ENCODE results near the gene SSRP1.

Gene SSRP1

DNA sequence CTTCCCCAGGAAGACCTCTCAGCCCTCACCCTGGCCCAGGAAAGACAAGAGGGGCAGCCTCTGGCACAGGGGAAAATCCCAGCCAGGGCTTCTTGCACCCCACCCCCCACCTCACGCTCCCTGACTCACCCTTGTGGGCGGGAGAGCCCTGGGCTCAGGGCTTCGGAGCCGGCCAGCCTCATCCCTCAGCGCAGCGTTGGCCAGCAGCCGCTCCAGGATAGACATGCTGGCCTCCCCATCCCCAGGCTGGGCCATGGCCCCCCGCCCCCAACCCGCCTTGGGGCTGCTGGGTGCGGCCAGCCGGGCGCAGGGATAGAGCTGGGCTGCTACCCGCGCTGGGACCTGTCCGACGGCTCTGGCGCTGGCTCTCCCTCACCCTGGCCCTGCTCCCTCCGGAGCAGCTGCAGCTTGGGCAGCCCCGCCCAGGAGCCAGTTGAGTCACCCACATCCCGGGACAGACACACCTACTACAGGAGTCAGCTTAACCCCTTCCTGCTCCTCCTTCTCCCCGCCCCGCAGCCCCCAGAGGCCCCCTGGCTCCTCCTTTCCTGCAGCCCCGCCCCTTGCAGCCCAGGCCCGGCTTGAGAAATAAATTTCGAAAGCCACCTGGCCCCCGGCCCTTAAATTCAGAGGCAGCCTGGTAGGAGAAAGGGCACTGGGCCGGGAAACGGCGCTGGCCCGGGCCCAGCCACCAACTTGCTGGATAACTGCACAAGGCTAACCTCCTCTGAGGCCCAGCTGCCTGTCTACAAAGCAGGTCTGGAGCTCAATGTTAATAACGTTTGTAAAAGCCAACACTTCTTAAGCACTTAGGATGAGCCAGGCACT is 24.4 kb downstream of the SSRP1 start (continued):
- no peak for TF ChIP-seq SCRT1 (tag by site-specific recombination; IDR thresholded peaks at IDR 0.05; ENCODE audit: borderline replicate concordance)
- no peak for TF ChIP-seq ZNF747 (tag by site-specific recombination; IDR thresholded peaks at IDR 0.05)
- peak; percentile 83 for TF ChIP-seq OSR2 (tag by site-specific recombination; IDR thresholded peaks at IDR 0.05)
- no peak for TF ChIP-seq ZNF48 (tag by site-specific recombination; IDR thresholded peaks at IDR 0.05)
- TF ChIP-seq ZNF571 (tag by site-specific recombination; IDR thresholded peaks at IDR 0.05), result no peak
- no peak for TF ChIP-seq ZNF610 (tag by site-specific recombination; IDR thresholded peaks at IDR 0.05; ENCODE audit: borderline replicate concordance)
- no peak for TF ChIP-seq GLI4 (tag by site-specific recombination; IDR thresholded peaks at IDR 0.05)
- TF ChIP-seq ZNF354C (tag by site-specific recombination; IDR thresholded peaks at IDR 0.05; ENCODE audit: borderline replicate concordance, low read depth), result no peak
- no peak for TF ChIP-seq ZNF658 (tag by site-specific recombination; IDR thresholded peaks at IDR 0.05)
- TF ChIP-seq ZBTB49 (tag by site-specific recombination; IDR thresholded peaks at IDR 0.05; ENCODE audit: low read depth), result no peak
- peak; percentile 46 for TF ChIP-seq ZFHX2 (tag by site-specific recombination; conservative IDR thresholded peaks at IDR 0.05)
- TF ChIP-seq ZNF544 (tag by site-specific recombination; IDR thresholded peaks at IDR 0.05), result no peak
- peak; percentile 45 for TF ChIP-seq GLIS2 (tag by site-specific recombination; IDR thresholded peaks at IDR 0.05)
- TF ChIP-seq ZNF121 (tag by site-specific recombination; IDR thresholded peaks at IDR 0.05), result no peak
- TF ChIP-seq, protein P1, sequence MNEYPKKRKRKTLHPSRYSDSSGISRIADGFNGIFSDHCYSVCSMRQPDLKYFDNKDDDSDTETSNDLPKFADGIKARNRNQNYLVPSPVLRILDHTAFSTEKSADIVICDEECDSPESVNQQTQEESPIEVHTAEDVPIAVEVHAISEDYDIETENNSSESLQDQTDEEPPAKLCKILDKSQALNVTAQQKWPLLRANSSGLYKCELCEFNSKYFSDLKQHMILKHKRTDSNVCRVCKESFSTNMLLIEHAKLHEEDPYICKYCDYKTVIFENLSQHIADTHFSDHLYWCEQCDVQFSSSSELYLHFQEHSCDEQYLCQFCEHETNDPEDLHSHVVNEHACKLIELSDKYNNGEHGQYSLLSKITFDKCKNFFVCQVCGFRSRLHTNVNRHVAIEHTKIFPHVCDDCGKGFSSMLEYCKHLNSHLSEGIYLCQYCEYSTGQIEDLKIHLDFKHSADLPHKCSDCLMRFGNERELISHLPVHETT (tag by site-specific recombination; IDR thresholded peaks at IDR 0.05), result no peak
- no peak for TF ChIP-seq ZFP69B (tag by site-specific recombination; IDR thresholded peaks at IDR 0.05)
- no peak for TF ChIP-seq GFI1B (tag by site-specific recombination; IDR thresholded peaks at IDR 0.05)
- peak; percentile 84 for TF ChIP-seq KLF10 (tag by site-specific recombination; IDR thresholded peaks at IDR 0.05)
- TF ChIP-seq ZNF341 (tag by site-specific recombination; IDR thresholded peaks at IDR 0.05; ENCODE audit: low read depth), result peak; percentile 73
- peak; percentile 70 for TF ChIP-seq ZBTB48 (tag by site-specific recombination; IDR thresholded peaks at IDR 0.05)
- no peak for TF ChIP-seq ZNF837 (tag by site-specific recombination; IDR thresholded peaks at IDR 0.05)
- TF ChIP-seq ZNF433 (tag by site-specific recombination; IDR thresholded peaks at IDR 0.05; ENCODE audit: low read depth), result no peak
- no peak for TF ChIP-seq ZBTB11 (tag by site-specific recombination; conservative IDR thresholded peaks at IDR 0.05; ENCODE audit: low read depth)
- TF ChIP-seq, protein P2, sequence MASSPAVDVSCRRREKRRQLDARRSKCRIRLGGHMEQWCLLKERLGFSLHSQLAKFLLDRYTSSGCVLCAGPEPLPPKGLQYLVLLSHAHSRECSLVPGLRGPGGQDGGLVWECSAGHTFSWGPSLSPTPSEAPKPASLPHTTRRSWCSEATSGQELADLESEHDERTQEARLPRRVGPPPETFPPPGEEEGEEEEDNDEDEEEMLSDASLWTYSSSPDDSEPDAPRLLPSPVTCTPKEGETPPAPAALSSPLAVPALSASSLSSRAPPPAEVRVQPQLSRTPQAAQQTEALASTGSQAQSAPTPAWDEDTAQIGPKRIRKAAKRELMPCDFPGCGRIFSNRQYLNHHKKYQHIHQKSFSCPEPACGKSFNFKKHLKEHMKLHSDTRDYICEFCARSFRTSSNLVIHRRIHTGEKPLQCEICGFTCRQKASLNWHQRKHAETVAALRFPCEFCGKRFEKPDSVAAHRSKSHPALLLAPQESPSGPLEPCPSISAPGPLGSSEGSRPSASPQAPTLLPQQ (tag by site-specific recombination; IDR thresholded peaks at IDR 0.05), result no peak
- no peak for TF ChIP-seq ZNF561 (tag by site-specific recombination; IDR thresholded peaks at IDR 0.05; ENCODE audit: borderline replicate concordance)
- no peak for TF ChIP-seq MYNN (tag by site-specific recombination; IDR thresholded peaks at IDR 0.05; ENCODE audit: borderline replicate concordance)
- TF ChIP-seq, protein P3, sequence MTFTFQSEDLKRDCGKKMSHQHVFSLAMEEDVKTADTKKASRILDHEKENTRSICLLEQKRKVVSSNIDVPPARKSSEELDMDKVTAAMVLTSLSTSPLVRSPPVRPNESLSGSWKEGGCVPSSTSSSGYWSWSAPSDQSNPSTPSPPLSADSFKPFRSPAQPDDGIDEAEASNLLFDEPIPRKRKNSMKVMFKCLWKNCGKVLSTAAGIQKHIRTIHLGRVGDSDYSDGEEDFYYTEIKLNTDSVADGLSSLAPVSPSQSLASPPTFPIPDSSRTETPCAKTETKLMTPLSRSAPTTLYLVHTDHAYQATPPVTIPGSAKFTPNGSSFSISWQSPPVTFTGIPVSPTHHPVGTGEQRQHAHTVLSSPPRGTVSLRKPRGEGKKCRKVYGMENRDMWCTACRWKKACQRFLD (tag by site-specific recombination; IDR thresholded peaks at IDR 0.05), result no peak
- TF ChIP-seq, protein P4, sequence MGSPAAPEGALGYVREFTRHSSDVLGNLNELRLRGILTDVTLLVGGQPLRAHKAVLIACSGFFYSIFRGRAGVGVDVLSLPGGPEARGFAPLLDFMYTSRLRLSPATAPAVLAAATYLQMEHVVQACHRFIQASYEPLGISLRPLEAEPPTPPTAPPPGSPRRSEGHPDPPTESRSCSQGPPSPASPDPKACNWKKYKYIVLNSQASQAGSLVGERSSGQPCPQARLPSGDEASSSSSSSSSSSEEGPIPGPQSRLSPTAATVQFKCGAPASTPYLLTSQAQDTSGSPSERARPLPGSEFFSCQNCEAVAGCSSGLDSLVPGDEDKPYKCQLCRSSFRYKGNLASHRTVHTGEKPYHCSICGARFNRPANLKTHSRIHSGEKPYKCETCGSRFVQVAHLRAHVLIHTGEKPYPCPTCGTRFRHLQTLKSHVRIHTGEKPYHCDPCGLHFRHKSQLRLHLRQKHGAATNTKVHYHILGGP (tag by site-specific recombination; IDR thresholded peaks at IDR 0.05), result no peak
- no peak for TF ChIP-seq YY2 (tag by site-specific recombination; IDR thresholded peaks at IDR 0.05)
- TF ChIP-seq ZNF169 (tag by site-specific recombination; IDR thresholded peaks at IDR 0.05), result no peak

Data from HEK293 (cell line).